Spleen (tissue), 11 donors: ENCODE results near the gene USP24. TPM values are rescaled to one million over a fixed set of nuclear protein-coding genes. Genes with fewer than 3 reads are reported as not detected.

ENCODE experiments used
- DNase-seq: peaks from one replicate; pipeline ENCODE4 v3.0.0-alpha.2; 2020
- H3K27ac ChIP-seq, 8 donors: fragments of 200-600 bp; sonication (generic) in 7 of 8; 1 replicate in 4 of 8; 2 replicates in 4 of 8; pipeline versions ENCODE4 v1.5.0 to v1.8.0; 2016 to 2021; ENCODE audit warnings: inconsistent platforms in 4 of 8, mild to moderate bottlenecking in 4 of 8, moderate library complexity in 1 of 8
- H3K27me3 ChIP-seq, 7 donors: fragments of 200-600 bp; sonication (generic) in 6 of 7; replicated peaks in 1 of 7; 1 replicate in 4 of 7; 2 replicates in 3 of 7; pipeline versions ENCODE4 v1.5.0 to v1.8.0; 2016 to 2021; ENCODE audit warnings: inconsistent platforms in 3 of 7, mild to moderate bottlenecking in 1 of 7
- H3K36me3 ChIP-seq, 6 donors: fragments of 200-600 bp; sonication (generic) in 5 of 6; 1 replicate in 4 of 6; 2 replicates in 2 of 6; pipeline versions ENCODE4 v1.5.0 to v1.8.0; 2016 to 2021; ENCODE audit warnings: inconsistent platforms in 2 of 6
- H3K4me1 ChIP-seq, 6 donors: fragments of 200-600 bp; sonication (generic) in 5 of 6; 1 replicate in 3 of 6; 2 replicates in 3 of 6; pipeline versions ENCODE4 v1.5.0 to v1.8.0; 2016 to 2021; ENCODE audit warnings: inconsistent platforms in 3 of 6
- H3K4me3 ChIP-seq, 8 donors: fragments of 200-600 bp; sonication (generic) in 7 of 8; 1 replicate in 4 of 8; 2 replicates in 4 of 8; pipeline versions ENCODE4 v1.5.0 to v1.8.0; 2016 to 2021; ENCODE audit warnings: inconsistent platforms in 4 of 8, mild to moderate bottlenecking in 4 of 8, moderate library complexity in 2 of 8
- H3K9me3 ChIP-seq, 8 donors: fragments of 200-600 bp; sonication (generic) in 7 of 8; 1 replicate in 4 of 8; 2 replicates in 4 of 8; pipeline versions ENCODE4 v1.5.0 to v1.8.0; 2016 to 2021; ENCODE audit warnings: inconsistent platforms in 4 of 8
- POLR2A ChIP-seq, 3 donors: fragments of 450-650 bp; IDR thresholded peaks; one replicate each; pipeline ENCODE4 v1.5.1; 2017; ENCODE audit warnings: antibody characterized with exemption in 3 of 3, mild to moderate bottlenecking in 1 of 3
- POLR2AphosphoS5 ChIP-seq, 3 donors: sonication (generic); formaldehyde crosslinking; IDR thresholded peaks; one replicate each; pipeline ENCODE4 v1.5.1; 2017; ENCODE audit warnings: antibody characterized with exemption in 3 of 3
- WGBS, 5 donors: extraction: QIAGEN DNeasy Blood & Tissue Kit in 3 of 5; methylation state at CpG; one replicate each; pipeline versions ENCODE4 v1.1.5 to v1.1.7; 2013 to 2018; 5-methylcytosine and 5-hydroxymethylcytosine counted together
- intact Hi-C: fragments of 100-400 bp; cut with DNase I; formaldehyde crosslinking; loops from one replicate; pipeline ENCODE4 v1.15.0; 2023; ENCODE audit warnings: low total_unique reads
- polyA plus RNA-seq, 3 donors: library from polyadenylated mRNA; stranded (reverse); fragments of 200-250 nt; gene quantifications; one replicate each; pipeline ENCODE4 v1.2.1, GENCODE V29; 2013
- total RNA-seq, 7 donors: library from RNA; depleted of rRNA in 3 of 7; stranded (reverse); fragments of >200 nt in 3 of 7; fragmentation: NEBNext Ultra II Directional in 4 of 7; extraction: Animal tissue kit (Norgen Biotek cat#: 25700) in 4 of 7; gene quantifications; one replicate each; pipeline versions ENCODE4 v1.1.0 to v1.2.1, GENCODE V29; 2016 to 2021
- TF ChIP-seq, protein P1 (sequence below), 11 experiments: fragments of 200-600 bp in 7 of 11; fragments of 450-650 bp in 4 of 11; sonication (generic) in 4 of 11; IDR thresholded peaks in 8 of 11; conservative IDR thresholded peaks in 3 of 11; 1 replicate in 7 of 11; 2 replicates in 4 of 11; pipeline versions ENCODE4 v1.4.0 to v1.8.0; 2016 to 2021; ENCODE audit warnings: antibody characterized with exemption in 11 of 11, inconsistent platforms in 4 of 11, mild to moderate bottlenecking in 1 of 11
- donor health status: healthy with polysubstance abuse.
- donor health status: DM: no; HTN: no; CAD: no; lungs with moderate emphysema.
- donor health status: DM: no; HTN: no; CAD: no.
- donor health status: Bipolar disorder and iron deficiency.
- donor health status: healthy.
- donor health status: DM: no; HTN: no; CAD: no.
- donor health status: DM: yes; HTN: yes; CAD: no.

The USP24 gene
- total and polyA plus RNA-seq, 10 donors = 11.6 to 94.5 (median 70.1) TPM

DNA sequence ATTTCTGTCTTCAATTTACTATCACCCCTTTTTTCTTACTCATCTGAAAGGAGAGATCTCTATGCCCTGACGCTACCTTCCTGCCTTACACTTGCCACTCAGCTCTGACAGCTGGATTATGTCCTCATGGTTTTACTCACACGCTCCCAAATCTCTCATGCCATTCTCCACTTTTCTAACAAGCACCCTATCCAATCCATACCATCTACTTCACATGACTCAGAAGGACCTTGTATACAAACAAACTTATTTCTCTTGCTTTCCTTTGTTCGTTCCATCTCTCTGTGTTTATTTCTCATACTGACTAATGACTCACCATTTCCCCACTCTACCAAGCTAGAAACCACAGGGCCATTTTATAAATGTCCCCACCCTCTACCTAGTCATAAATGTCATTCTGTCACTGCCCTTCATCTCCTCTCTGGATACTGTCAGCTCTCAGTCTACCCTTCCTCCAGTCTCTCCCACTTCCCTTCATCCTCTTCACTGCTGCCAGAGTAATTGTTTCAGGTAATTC, 87.3 kb downstream of the USP24 start:
- H3K4me1 ChIP-seq = peaks cover 0 to 18% (median 2%) of the 10 kb centered on the region in 6 donors
- no peak for DNase-seq

DNA sequence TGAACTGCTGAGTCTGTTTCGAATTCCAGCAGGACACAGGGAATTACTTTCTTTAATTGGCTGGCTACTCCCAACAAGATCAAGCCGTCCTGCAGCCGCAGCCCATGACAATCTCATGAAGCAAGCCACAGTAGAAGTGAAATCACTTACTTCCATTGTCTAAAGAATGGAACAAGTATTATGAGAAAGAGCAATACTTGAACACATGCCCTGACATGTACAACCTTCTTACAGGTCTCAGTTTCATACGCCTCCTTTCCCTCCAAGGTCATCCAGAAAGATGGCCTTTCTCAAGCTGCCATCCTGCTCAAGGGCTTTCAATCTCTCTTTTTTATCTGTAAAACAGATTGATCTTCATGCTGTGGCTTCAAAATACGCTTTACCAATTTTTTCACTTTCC, 90.7 kb downstream of the USP24 start:
- Histone ChIP-seq H3K4me3 (no peak overlapping the region), H3K9me3 (no peaks in the 10 kb centered on the region), H3K4me1 (peaks cover 0 to 13% (median under 1%) of the 10 kb centered on the region in 6 donors), H3K27ac (no peak overlapping the region), H3K36me3 (peaks cover 9 to 96% (median 92%) of the 10 kb centered on the region in 6 donors), H3K27me3 (no peaks in the 10 kb centered on the region)
- TF ChIP-seq POLR2A (IDR thresholded peaks at IDR 0.05) = no peak
- TF ChIP-seq, protein P1, sequence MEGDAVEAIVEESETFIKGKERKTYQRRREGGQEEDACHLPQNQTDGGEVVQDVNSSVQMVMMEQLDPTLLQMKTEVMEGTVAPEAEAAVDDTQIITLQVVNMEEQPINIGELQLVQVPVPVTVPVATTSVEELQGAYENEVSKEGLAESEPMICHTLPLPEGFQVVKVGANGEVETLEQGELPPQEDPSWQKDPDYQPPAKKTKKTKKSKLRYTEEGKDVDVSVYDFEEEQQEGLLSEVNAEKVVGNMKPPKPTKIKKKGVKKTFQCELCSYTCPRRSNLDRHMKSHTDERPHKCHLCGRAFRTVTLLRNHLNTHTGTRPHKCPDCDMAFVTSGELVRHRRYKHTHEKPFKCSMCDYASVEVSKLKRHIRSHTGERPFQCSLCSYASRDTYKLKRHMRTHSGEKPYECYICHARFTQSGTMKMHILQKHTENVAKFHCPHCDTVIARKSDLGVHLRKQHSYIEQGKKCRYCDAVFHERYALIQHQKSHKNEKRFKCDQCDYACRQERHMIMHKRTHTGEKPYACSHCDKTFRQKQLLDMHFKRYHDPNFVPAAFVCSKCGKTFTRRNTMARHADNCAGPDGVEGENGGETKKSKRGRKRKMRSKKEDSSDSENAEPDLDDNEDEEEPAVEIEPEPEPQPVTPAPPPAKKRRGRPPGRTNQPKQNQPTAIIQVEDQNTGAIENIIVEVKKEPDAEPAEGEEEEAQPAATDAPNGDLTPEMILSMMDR (IDR thresholded peaks at IDR 0.05 in 8 of 11, conservative IDR thresholded peaks at IDR 0.05 in 3 of 11) = no peak
- TF ChIP-seq POLR2AphosphoS5 (IDR thresholded peaks at IDR 0.05) = no peak
- WGBS, 5 donors = 96 to 98% (median 98%) methylated on average over 5 of the region's 5 CpGs
- no peak for DNase-seq
- intact Hi-C loops = no loop called here

More for the DNA sequence above, 87.3 kb downstream of the USP24 start:
- Histone ChIP-seq H3K27ac (peak overlapping the region in 3 of 8 donors; percentile 9 to 45 (median 39)), H3K27me3 (no peaks in the 10 kb centered on the region), H3K36me3 (peaks cover 12 to 96% (median 89%) of the 10 kb centered on the region in 6 donors), H3K9me3 (no peaks in the 10 kb centered on the region), H3K4me3 (no peak overlapping the region)
- intact Hi-C loops = no loop called here
- 74 to 87% (median 82%) methylated on average over 3 of the region's 3 CpGs for WGBS, 5 donors
- TF ChIP-seq, protein P1 (IDR thresholded peaks at IDR 0.05 in 8 of 11, conservative IDR thresholded peaks at IDR 0.05 in 3 of 11) = no peak
- TF ChIP-seq POLR2A (IDR thresholded peaks at IDR 0.05) (no peak), POLR2AphosphoS5 (IDR thresholded peaks at IDR 0.05) (no peak)

DNA sequence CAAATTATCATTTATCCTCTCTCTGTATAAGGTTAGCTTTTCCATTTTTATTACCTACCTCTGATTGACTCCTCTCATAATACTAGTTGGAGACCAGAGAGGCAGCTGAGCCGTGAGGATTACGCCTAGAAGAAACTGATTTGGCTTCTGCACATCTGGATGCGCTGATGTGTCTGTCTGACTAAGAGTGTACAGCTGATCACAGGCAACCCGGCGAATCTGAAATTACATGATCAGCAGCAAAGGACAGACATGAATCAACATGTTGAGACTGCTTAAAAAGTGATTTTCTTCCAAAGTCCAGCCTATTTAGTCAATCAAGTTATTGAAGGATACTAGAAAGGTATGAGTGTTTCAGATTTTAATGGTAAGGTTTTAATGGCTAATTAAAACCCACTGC, 94.6 kb downstream of the USP24 start:
- Histone ChIP-seq H3K4me3 (no peak overlapping the region), H3K27ac (no peak overlapping the region), H3K27me3 (no peaks in the 10 kb centered on the region), H3K36me3 (peaks cover 9 to 100% (median 84%) of the 10 kb centered on the region in 6 donors), H3K9me3 (no peaks in the 10 kb centered on the region), H3K4me1 (no peaks in the 10 kb centered on the region)
- no peak for DNase-seq
- intact Hi-C loops = no loop called here
- TF ChIP-seq, protein P1 (IDR thresholded peaks at IDR 0.05 in 8 of 11, conservative IDR thresholded peaks at IDR 0.05 in 3 of 11) = no peak
- TF ChIP-seq POLR2AphosphoS5 (IDR thresholded peaks at IDR 0.05) (no peak), POLR2A (IDR thresholded peaks at IDR 0.05) (no peak)
- WGBS, 5 donors = 94 to 98% (median 95%) methylated on average over 5 of the region's 5 CpGs

DNA sequence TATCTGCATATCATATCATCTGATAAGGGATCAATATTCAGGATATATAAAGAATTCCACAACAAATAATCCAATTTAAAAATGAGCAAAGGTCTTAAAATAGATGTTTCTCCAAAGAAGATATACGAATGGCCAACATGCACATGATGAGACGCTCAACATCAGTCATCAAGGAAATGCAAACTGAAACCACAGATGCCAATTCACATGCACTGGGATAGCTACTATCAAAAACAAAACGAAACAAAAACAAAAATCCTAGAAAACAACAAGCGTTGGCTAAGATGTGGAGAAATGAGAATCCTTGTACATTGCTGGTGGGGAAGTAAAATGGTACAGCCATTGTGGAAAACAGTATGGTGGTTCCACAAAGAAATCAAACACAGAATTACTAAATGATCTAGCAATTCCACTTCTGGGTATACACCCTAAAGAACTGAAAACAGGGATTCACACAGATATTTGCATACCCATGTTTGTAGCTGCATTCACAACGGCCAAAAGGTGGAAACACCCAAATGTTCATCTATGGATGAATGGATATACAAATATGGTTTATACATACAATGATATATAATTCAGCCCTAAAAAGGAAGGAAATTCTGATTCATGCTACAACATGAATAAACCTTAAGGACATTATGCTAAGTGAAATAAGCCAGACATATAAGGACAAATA, 96.4 kb downstream of the USP24 start:
- Histone ChIP-seq H3K27ac (peak overlapping the region in 1 of 8 donors; percentile 3), H3K36me3 (peaks cover 2 to 100% (median 77%) of the 10 kb centered on the region in 6 donors), H3K9me3 (no peaks in the 10 kb centered on the region), H3K4me1 (no peaks in the 10 kb centered on the region), H3K4me3 (no peak overlapping the region), H3K27me3 (no peaks in the 10 kb centered on the region)
- TF ChIP-seq, protein P1 (IDR thresholded peaks at IDR 0.05 in 8 of 11, conservative IDR thresholded peaks at IDR 0.05 in 3 of 11) = no peak
- no peak for TF ChIP-seq POLR2A (IDR thresholded peaks at IDR 0.05)
- TF ChIP-seq POLR2AphosphoS5 (IDR thresholded peaks at IDR 0.05) = no peak
- WGBS, 5 donors = 90 to 95% (median 93%) methylated on average over 5 of the region's 5 CpGs
- DNase-seq = no peak
- intact Hi-C loops = no loop called here
